ENCODE measurements around the gene EFNA2.

The EFNA2 gene

DNA sequence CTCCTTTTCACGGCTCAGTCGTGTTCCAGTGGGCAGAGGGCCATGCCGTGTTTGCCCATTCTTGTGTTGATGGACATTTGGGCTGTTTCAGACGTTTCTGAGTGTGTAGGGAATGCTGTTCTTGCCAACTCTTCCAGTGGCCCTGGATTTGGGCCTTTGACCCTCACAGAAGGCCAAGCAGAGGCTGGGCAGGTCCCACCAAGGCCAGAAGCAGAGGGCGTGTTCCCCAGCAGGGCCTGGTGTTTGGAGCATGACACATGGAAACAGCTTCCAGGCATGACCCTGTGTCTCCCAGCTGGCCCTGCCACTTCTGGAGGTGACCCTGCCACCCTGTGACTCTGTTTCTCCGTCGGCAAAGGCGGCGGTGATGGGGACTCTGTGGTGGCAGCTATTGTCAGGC is 35.9 kb downstream of the EFNA2 start:
- H3K4me3 ChIP-seq (IDR thresholded peaks at IDR 0.05; ENCODE audit: insufficient read depth, low read depth, low read length) = no peak overlapping the region
- no peak overlapping the region for H3K9ac ChIP-seq
- TF ChIP-seq, protein P1, sequence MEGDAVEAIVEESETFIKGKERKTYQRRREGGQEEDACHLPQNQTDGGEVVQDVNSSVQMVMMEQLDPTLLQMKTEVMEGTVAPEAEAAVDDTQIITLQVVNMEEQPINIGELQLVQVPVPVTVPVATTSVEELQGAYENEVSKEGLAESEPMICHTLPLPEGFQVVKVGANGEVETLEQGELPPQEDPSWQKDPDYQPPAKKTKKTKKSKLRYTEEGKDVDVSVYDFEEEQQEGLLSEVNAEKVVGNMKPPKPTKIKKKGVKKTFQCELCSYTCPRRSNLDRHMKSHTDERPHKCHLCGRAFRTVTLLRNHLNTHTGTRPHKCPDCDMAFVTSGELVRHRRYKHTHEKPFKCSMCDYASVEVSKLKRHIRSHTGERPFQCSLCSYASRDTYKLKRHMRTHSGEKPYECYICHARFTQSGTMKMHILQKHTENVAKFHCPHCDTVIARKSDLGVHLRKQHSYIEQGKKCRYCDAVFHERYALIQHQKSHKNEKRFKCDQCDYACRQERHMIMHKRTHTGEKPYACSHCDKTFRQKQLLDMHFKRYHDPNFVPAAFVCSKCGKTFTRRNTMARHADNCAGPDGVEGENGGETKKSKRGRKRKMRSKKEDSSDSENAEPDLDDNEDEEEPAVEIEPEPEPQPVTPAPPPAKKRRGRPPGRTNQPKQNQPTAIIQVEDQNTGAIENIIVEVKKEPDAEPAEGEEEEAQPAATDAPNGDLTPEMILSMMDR (conservative IDR thresholded peaks at IDR 0.05; ENCODE audit: low read depth, low read length) = no peak
- no peaks in the 10 kb centered on the region for H3K79me2 ChIP-seq (ENCODE audit: insufficient read depth, low read depth)
- peaks cover 5% of the 10 kb centered on the region for H3K4me1 ChIP-seq (ENCODE audit: low read depth, poor library complexity, severe bottlenecking)
- no peak overlapping the region for H3K4me2 ChIP-seq
- peaks cover 77% of the 10 kb centered on the region for H3K27me3 ChIP-seq (ENCODE audit: insufficient read depth, low read depth)
- H3K27ac ChIP-seq = no peak overlapping the region
- H3K36me3 ChIP-seq (ENCODE audit: insufficient read depth) = no peaks in the 10 kb centered on the region
- H4K20me1 ChIP-seq (ENCODE audit: insufficient read depth) = no peaks in the 10 kb centered on the region
- no peak overlapping the region for H2AFZ ChIP-seq (ENCODE audit: low read depth)

DNA sequence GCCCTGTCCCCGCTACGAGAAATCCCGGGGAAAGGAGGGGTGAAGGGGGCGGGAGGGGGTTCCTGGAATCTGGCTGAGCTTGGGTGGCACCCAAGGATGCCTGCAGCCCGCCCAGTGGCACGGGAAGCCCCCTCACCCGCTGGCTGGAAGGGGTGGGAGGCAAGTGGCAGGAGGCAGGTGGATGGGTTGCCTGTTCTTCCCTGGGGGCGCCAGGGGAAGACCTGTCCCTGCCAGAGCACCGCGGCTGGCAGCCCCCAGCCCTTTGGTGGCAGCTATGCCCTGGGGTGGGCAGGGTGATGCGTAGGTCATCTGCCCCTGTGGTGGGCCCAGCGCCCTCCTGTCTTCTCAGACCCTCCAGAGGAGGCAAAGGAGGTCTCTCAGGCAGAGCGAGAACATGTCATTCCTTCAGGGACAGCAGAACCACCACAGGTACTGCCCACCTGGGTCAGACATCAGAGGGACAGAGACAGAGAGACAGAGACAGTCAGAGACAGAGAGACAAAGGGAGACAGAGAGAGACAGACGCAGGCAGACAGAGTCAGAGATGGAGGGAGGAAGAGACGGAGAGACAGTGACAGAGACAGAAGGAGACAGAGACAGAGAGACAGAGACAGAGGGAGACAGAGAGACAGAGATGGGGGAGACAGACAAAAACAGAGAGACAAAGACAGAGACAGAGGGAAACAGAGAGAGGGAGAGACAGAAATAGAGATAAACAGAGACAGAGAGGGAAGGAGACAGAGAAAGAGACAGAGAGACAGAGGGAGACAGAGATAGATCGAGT is 36.7 kb downstream of the EFNA2 start:
- peaks cover 70% of the 10 kb centered on the region for H3K27me3 ChIP-seq (ENCODE audit: insufficient read depth, low read depth)
- TF ChIP-seq, protein P1 (conservative IDR thresholded peaks at IDR 0.05; ENCODE audit: low read depth, low read length) = no peak
- H2AFZ ChIP-seq (ENCODE audit: low read depth) = no peak overlapping the region
- peaks cover 5% of the 10 kb centered on the region for H3K4me1 ChIP-seq (ENCODE audit: low read depth, poor library complexity, severe bottlenecking)
- no peak overlapping the region for H3K4me3 ChIP-seq (IDR thresholded peaks at IDR 0.05; ENCODE audit: insufficient read depth, low read depth, low read length)
- H3K79me2 ChIP-seq (ENCODE audit: insufficient read depth, low read depth) = no peaks in the 10 kb centered on the region
- no peaks in the 10 kb centered on the region for H4K20me1 ChIP-seq (ENCODE audit: insufficient read depth)
- no peak overlapping the region for H3K9ac ChIP-seq
- no peaks in the 10 kb centered on the region for H3K36me3 ChIP-seq (ENCODE audit: insufficient read depth)
- no peak overlapping the region for H3K4me2 ChIP-seq
- H3K27ac ChIP-seq = no peak overlapping the region

DNA sequence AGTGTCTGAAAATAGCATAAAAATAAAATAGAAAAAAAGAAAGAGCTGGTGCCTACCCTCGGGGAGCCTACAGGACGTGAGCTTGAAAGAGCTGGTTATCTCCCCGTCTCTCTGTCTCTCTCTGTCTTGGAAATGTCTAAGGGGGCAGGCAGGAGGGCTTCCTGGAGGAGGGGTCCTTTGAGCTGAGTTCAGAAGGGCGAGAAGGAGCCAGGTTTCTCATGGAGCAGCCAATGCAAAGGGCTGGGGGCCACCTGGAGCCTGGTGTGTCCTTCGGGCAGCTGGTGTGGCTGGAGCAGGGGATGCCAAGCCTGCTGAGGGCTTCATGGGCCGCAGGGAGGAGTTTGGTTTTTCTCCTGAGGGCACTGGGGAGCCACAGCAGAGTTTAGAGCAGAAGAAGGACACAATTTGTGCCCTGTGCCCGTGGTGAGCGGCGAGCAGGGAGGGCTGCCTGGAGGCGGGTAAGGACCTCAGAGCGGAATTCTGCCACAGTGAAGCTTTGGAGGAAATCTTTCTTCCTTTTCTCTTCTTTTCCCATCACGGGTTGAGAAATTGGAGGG is 38.7 kb downstream of the EFNA2 start:
- no peaks in the 10 kb centered on the region for H4K20me1 ChIP-seq (ENCODE audit: insufficient read depth)
- H2AFZ ChIP-seq (ENCODE audit: low read depth) = no peak overlapping the region
- peaks cover 52% of the 10 kb centered on the region for H3K27me3 ChIP-seq (ENCODE audit: insufficient read depth, low read depth)
- TF ChIP-seq, protein P1 (conservative IDR thresholded peaks at IDR 0.05; ENCODE audit: low read depth, low read length) = no peak
- no peaks in the 10 kb centered on the region for H3K36me3 ChIP-seq (ENCODE audit: insufficient read depth)
- H3K4me3 ChIP-seq (IDR thresholded peaks at IDR 0.05; ENCODE audit: insufficient read depth, low read depth, low read length) = no peak overlapping the region
- no peak overlapping the region for H3K4me2 ChIP-seq
- H3K27ac ChIP-seq = no peak overlapping the region
- peaks cover 9% of the 10 kb centered on the region for H3K4me1 ChIP-seq (ENCODE audit: low read depth, poor library complexity, severe bottlenecking)
- H3K9ac ChIP-seq = no peak overlapping the region
- no peaks in the 10 kb centered on the region for H3K79me2 ChIP-seq (ENCODE audit: insufficient read depth, low read depth)

DNA sequence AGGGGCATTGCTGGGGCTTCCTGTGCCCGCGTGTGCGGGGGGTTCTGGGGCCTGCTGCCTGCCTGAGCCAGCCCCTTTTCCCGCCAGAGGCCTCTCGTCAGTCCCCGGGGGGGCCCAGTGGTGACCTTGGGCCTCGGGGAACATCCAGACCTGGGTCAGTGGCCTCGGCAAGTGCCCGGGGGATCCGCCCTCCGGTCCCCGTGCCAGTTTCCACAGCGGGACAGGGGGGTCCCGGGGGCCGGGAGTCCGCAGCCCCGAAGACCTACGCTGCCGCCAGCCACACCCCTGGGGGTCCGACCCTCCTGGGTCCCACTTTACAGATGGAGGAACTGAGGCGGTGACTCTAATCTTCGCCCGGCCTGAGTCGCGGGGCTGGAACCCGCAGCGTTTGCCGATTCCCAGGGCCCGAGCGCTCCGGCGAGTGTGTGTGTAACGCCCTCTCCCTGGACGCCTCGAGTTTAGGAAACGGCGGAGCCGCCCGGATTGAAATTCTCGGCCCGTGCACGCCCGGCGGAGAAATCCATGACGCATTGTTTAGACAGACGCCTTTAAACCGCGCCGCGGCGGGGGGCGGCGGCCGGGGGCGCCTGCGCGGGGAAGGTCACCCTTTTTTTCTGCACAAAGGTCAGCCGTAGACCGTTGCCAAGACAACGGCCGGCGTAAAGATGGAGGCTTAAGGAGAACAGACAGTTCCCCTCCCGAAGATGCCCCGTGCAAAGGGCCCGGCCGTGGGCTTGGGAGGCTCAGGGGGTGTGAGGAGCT is 39.3 kb downstream of the EFNA2 start:
- H3K9ac ChIP-seq = no peak overlapping the region

More for the DNA sequence above, 39.3 kb downstream of the EFNA2 start:
- peaks cover 9% of the 10 kb centered on the region for H3K4me1 ChIP-seq (ENCODE audit: low read depth, poor library complexity, severe bottlenecking)
- H3K36me3 ChIP-seq (ENCODE audit: insufficient read depth) = no peaks in the 10 kb centered on the region
- no peak overlapping the region for H3K4me3 ChIP-seq (IDR thresholded peaks at IDR 0.05; ENCODE audit: insufficient read depth, low read depth, low read length)
- no peak overlapping the region for H3K27ac ChIP-seq
- H3K79me2 ChIP-seq (ENCODE audit: insufficient read depth, low read depth) = no peaks in the 10 kb centered on the region
- no peak overlapping the region for H2AFZ ChIP-seq (ENCODE audit: low read depth)
- TF ChIP-seq, protein P1 (conservative IDR thresholded peaks at IDR 0.05; ENCODE audit: low read depth, low read length) = no peak
- peaks cover 49% of the 10 kb centered on the region for H3K27me3 ChIP-seq (ENCODE audit: insufficient read depth, low read depth)
- no peak overlapping the region for H3K4me2 ChIP-seq
- H4K20me1 ChIP-seq (ENCODE audit: insufficient read depth) = no peaks in the 10 kb centered on the region

Data from KMS-11 (cell line).